ENCODE measurements around the gene OXLD1.

- TF ChIP-seq EP300 (IDR thresholded peaks at IDR 0.05) (no peak), CTCF (IDR thresholded peaks at IDR 0.05) (no peak), POLR2A (IDR thresholded peaks at IDR 0.05) (no peak)
Measured at GRCh38 chr17:81715107-81715871, 48.9 kb upstream of the OXLD1 start.
